Sigmoid colon (tissue), 7 donors: ENCODE data around the gene GPD1L. TPM values are rescaled to one million over a fixed set of nuclear protein-coding genes. Genes with fewer than 3 reads are reported as not detected.

ENCODE experiments used
- DNase-seq: peaks from one replicate; pipeline ENCODE4 v3.0.0-alpha.2; 2019
- H3K27ac ChIP-seq, 4 donors: fragments of 200-600 bp; sonication (generic); one replicate each; pipeline ENCODE4 v1.5.1; 2016 to 2019; ENCODE audit warnings: mild to moderate bottlenecking in 1 of 4
- H3K27me3 ChIP-seq, 3 donors: fragments of 200-600 bp; sonication (generic); one replicate each; pipeline ENCODE4 v1.5.1; 2019; ENCODE audit warnings: mild to moderate bottlenecking in 1 of 3
- H3K36me3 ChIP-seq, 4 donors: fragments of 200-600 bp; sonication (generic); one replicate each; pipeline ENCODE4 v1.5.1; 2016 to 2019
- H3K4me1 ChIP-seq, 4 donors: fragments of 200-600 bp; sonication (generic); one replicate each; pipeline ENCODE4 v1.5.1; 2017 to 2019
- H3K4me3 ChIP-seq, 4 donors: fragments of 200-600 bp; sonication (generic); one replicate each; pipeline ENCODE4 v1.5.1; 2017 to 2019; ENCODE audit warnings: mild to moderate bottlenecking in 2 of 4, moderate library complexity in 1 of 4
- H3K9me3 ChIP-seq, 4 donors: fragments of 200-600 bp in 3 of 4; sonication (generic) in 3 of 4; one replicate each; pipeline versions ENCODE4 v1.5.1 to v1.6.1; 2013 to 2019
- CTCF ChIP-seq, 4 experiments: fragments of 450-650 bp in 3 of 4; fragments of 200-600 bp in 1 of 4; IDR thresholded peaks; one replicate each; pipeline ENCODE4 v1.5.1; 2016 to 2019; ENCODE audit warnings: antibody characterized with exemption in 4 of 4, mild to moderate bottlenecking in 3 of 4, moderate library complexity in 2 of 4
- EP300 ChIP-seq, 4 donors: sonication (generic); formaldehyde crosslinking; IDR thresholded peaks; one replicate each; pipeline ENCODE4 v1.6.1; 2017; ENCODE audit warnings: antibody characterized with exemption in 4 of 4
- POLR2A ChIP-seq, 2 donors: fragments of 450-650 bp; IDR thresholded peaks; one replicate each; pipeline ENCODE4 v1.6.1; 2016; ENCODE audit warnings: antibody characterized with exemption in 2 of 2, mild to moderate bottlenecking in 2 of 2, moderate library complexity in 2 of 2
- POLR2AphosphoS5 ChIP-seq, 4 donors: sonication (generic); formaldehyde crosslinking; IDR thresholded peaks; one replicate each; pipeline ENCODE4 v1.6.1; 2017; ENCODE audit warnings: antibody characterized with exemption in 4 of 4
- WGBS, 2 donors: extraction: QIAGEN DNeasy Blood & Tissue Kit; methylation state at CpG; one replicate each; pipeline ENCODE4 v1.1.7; 2013; 5-methylcytosine and 5-hydroxymethylcytosine counted together
- intact Hi-C: fragments of 100-400 bp; cut with DNase I; formaldehyde crosslinking; loops from one replicate; pipeline ENCODE4 v1.15.1; 2023
- polyA plus RNA-seq, 3 donors: library from polyadenylated mRNA; stranded (reverse); fragments of 200-250 nt; gene quantifications; one replicate each; pipeline ENCODE4 v1.2.3, GENCODE V29; 2013
- total RNA-seq, 4 donors: library from RNA; depleted of rRNA; stranded (reverse); fragments of >200 nt; gene quantifications; one replicate each; pipeline ENCODE4 v1.1.0, GENCODE V29; 2016
- donor health status: healthy with polysubstance abuse.
- donor health status: Bipolar disorder and iron deficiency.
- donor health status: healthy.

The GPD1L gene
- total and polyA plus RNA-seq, 7 donors: 39.1 to 67.8 (median 46.0) TPM

- no peaks in the 10 kb centered on the region for H3K27me3 ChIP-seq
- TF ChIP-seq CTCF (IDR thresholded peaks at IDR 0.05): no peak
- no peak for TF ChIP-seq EP300 (IDR thresholded peaks at IDR 0.05)
- no peak for TF ChIP-seq POLR2AphosphoS5 (IDR thresholded peaks at IDR 0.05)
- no peak for TF ChIP-seq POLR2A (IDR thresholded peaks at IDR 0.05)
- 96 to 97% methylated on average over 3 of the region's 3 CpGs for WGBS, 2 donors
- no peak overlapping the region for H3K4me3 ChIP-seq
- no peaks in the 10 kb centered on the region for H3K9me3 ChIP-seq
- no peak overlapping the region for H3K27ac ChIP-seq
- no peak for DNase-seq
- H3K36me3 ChIP-seq: peaks cover 4 to 69% (median 13%) of the 10 kb centered on the region in 4 donors
- intact Hi-C loops: no loop called here
- H3K4me1 ChIP-seq: no peaks in the 10 kb centered on the region
Measured at GRCh38 chr3:32155117-32155516, 48.7 kb downstream of the GPD1L start.

GRCh38 chr3:32157600-32158264, 51.3 kb downstream of the GPD1L start:
- Histone ChIP-seq H3K36me3 (peaks cover 4 to 51% (median 10%) of the 10 kb centered on the region in 4 donors), H3K4me1 (no peaks in the 10 kb centered on the region), H3K4me3 (no peak overlapping the region), H3K27me3 (no peaks in the 10 kb centered on the region), H3K9me3 (no peaks in the 10 kb centered on the region), H3K27ac (no peak overlapping the region)
- TF ChIP-seq POLR2AphosphoS5 (IDR thresholded peaks at IDR 0.05) (no peak), EP300 (IDR thresholded peaks at IDR 0.05) (no peak), POLR2A (IDR thresholded peaks at IDR 0.05) (no peak), CTCF (IDR thresholded peaks at IDR 0.05) (no peak)
- intact Hi-C loops: no loop called here
- 70 to 80% methylated on average over 7 of the region's 7 CpGs for WGBS, 2 donors
- DNase-seq: no peak

GRCh38 chr3:32160706-32161214, 54.3 kb downstream of the GPD1L start:
- Histone ChIP-seq H3K9me3 (no peaks in the 10 kb centered on the region), H3K27ac (no peak overlapping the region), H3K4me1 (no peaks in the 10 kb centered on the region), H3K4me3 (no peak overlapping the region), H3K27me3 (no peaks in the 10 kb centered on the region), H3K36me3 (peaks cover 4 to 48% (median 14%) of the 10 kb centered on the region in 4 donors)
- TF ChIP-seq POLR2AphosphoS5 (IDR thresholded peaks at IDR 0.05) (no peak), POLR2A (IDR thresholded peaks at IDR 0.05) (no peak), EP300 (IDR thresholded peaks at IDR 0.05) (no peak), CTCF (IDR thresholded peaks at IDR 0.05) (no peak)
- no peak for DNase-seq
- intact Hi-C loops: no loop called here
- 84 to 88% methylated on average over 3 of the region's 3 CpGs for WGBS, 2 donors

- 89 to 99% methylated on average over 1 of the region's 1 CpG for WGBS, 2 donors
- DNase-seq: no peak
- H3K36me3 ChIP-seq: peaks cover 0 to 50% (median 11%) of the 10 kb centered on the region in 4 donors
- no peaks in the 10 kb centered on the region for H3K4me1 ChIP-seq
- no peaks in the 10 kb centered on the region for H3K27me3 ChIP-seq
- H3K27ac ChIP-seq: no peak overlapping the region
- no peak for TF ChIP-seq CTCF (IDR thresholded peaks at IDR 0.05)
- TF ChIP-seq POLR2AphosphoS5 (IDR thresholded peaks at IDR 0.05): no peak
- no peak for TF ChIP-seq EP300 (IDR thresholded peaks at IDR 0.05)
- no peak for TF ChIP-seq POLR2A (IDR thresholded peaks at IDR 0.05)
- no peaks in the 10 kb centered on the region for H3K9me3 ChIP-seq
- intact Hi-C loops: no loop called here
- no peak overlapping the region for H3K4me3 ChIP-seq
Measured at GRCh38 chr3:32165442-32165841, 59.0 kb downstream of the GPD1L start.
